ENCODE measurements around the gene GNE.
"Not testable (repeated sequence)": the region's sequence is repeated elsewhere in the genome, so short reads cannot be mapped to it uniquely, and the experiment has no call there.

GNE gene

DNA sequence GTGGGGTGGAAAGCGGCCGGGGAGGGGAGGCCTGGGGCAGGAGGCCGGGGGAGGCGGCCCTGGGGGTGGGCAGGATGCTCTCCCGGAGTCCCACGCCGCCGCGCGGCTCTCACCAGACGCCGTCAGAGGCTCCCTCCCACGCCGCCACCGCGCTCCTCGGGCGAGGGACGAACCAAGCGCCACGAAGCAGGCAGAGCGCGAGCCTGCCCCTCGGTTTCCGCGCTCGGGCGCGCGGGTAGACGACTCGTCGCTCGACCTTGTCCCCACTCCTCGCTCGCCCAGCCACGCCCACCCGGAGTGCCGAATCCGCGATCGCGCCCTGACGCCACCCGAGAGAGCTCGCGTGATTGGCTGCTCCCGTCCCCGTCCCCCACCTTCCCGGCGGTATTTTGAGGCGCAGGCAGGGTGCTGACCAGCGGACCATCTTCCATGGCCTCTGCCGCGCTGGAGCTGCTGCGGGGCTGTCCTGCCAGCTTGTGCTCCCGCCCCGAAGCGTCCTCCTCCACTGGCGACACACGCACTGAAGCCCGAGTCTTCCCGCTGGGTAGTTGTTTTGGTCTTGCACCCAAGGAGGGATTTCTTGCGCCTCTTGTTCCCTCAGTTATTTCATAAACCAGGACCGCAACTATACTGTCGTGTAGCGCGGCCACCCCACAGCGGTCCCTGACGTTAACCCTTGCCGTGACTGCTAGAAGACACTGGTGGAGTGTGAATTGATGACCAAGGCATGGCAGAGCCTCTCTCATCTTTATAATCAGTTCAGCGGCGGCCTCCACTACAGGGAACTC is at the start of gene GNE:
TSS of gene GNE (minus strand) at position 241 of the 788 bp plus-strand sequence. CDS start 9,093 bp downstream, outside the sequence.
- peak; percentile 60 for DNase-seq (ENCODE audit: low read depth, low spot score)

GRCh38 chr9:36306471-36307306 is 48.4 kb upstream of the GNE start:
- no peak for DNase-seq (ENCODE audit: low read depth, low spot score)

GRCh38 chr9:36304366-36304765 is 46.1 kb upstream of the GNE start:
- not testable (repeated sequence) for DNase-seq (ENCODE audit: low read depth, low spot score)

DNA sequence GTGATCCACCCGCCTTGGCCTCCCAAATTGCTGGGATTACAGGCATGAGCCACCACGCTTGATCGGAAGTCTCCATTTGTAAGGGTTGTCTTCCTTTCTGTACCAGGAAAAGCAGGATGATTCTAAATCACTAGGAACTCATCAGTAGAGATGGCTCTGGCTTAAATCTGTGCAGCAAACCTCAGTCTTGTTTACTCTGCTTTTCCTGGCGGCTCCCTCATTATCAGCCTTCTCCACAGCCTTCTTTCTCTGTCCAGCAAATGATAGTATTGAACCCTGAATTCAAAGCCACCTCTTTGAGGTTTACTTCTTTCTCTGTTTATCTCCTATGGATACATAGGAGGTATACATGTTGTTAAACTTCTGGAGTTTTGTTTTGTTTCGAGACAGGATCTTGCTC is 43.0 kb upstream of the GNE start:
- DNase-seq (ENCODE audit: low read depth, low spot score), result no peak

GRCh38 chr9:36298566-36298965 is 40.3 kb upstream of the GNE start:
- no peak for DNase-seq (ENCODE audit: low read depth, low spot score)

- no peak for DNase-seq (ENCODE audit: low read depth, low spot score)
Measured at GRCh38 chr9:36297798-36298197, 39.5 kb upstream of the GNE start.

DNA sequence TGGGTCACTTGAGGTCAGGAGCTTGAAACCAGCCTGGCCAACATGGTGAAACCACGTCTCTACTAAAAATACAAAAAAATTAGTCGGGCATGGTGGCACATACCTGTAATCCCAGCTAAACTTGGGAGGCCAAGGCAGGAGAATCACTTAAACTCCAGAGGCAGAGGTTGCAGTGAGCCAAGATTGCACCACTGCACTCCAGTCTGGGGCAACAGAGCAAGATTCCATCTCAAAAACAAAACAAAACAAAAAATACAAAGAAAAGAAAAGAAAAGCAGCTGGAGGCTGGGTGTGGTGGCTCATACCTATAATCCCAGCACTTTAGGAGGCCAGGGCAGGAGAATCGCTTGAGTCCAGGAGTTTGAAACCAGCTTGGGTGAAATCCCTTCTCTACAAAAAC is 36.7 kb upstream of the GNE start:
- not testable (repeated sequence) for DNase-seq (ENCODE audit: low read depth, low spot score)

DNA sequence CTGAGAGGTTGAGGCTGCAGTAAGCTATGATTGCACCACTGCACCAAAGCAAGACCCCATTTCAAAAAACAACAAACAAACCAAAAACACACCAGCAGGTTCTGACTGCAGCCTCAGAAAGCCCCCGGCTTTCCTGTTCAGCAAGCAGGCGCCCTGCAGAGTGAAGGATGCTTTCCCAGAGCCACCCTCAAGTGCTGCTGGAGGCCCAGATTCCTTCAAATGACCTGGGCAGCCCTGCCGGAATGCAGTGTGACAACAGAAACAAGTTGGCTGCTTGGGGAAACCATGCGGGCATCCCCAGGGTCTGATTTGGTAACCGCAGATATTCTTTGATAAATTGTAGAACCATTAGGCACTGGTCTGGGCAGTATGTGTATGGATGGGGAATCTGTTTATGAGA is 35.7 kb upstream of the GNE start:
- no peak for DNase-seq (ENCODE audit: low read depth, low spot score)

DNA sequence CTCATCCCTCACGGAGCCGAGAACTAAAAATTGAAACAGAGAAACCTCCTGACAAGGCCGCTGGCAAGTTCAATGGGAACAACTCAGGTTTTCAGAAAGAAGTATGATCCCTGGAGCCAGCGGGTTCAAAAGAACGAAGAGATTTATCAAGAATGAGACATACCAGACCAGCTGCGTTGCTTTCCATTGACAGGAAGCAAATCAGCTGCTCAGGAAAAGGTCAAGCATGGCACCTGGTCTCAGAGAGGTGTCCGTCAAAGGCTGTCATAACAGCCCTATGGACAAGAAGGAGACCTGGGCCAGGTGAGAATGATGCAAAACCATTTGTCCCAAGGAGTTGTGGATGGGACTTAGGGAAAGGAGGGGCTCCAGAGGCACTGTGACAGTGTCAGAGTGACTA is 34.9 kb upstream of the GNE start:
- no peak for DNase-seq (ENCODE audit: low read depth, low spot score)

GRCh38 chr9:36292641-36293040 is 34.4 kb upstream of the GNE start:
- DNase-seq (ENCODE audit: low read depth, low spot score), result no peak

- no peak for DNase-seq (ENCODE audit: low read depth, low spot score)
Measured at GRCh38 chr9:36290996-36291395, 32.7 kb upstream of the GNE start.

- no peak for DNase-seq (ENCODE audit: low read depth, low spot score)
Measured at GRCh38 chr9:36289836-36290435, 31.7 kb upstream of the GNE start.

DNA sequence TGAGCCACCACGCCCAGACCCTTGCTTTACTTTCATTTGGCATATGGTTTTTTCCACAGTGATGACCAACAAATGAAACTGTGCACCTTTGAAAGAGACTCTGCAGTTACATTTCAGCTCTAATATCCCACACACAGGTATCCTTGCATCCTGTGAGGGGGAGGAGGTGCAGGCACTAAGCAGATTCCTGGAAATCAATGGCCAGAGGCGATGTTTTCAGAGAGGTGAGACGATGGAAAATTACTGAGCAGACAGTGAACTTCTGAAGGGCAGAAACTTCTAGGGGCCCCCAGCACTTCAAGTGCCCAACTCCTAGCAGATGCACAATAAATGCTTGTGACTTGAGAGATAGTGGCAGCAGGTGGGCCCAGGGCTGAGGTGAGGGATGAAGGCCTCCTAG is 29.8 kb upstream of the GNE start:
- no peak for DNase-seq (ENCODE audit: low read depth, low spot score)

DNA sequence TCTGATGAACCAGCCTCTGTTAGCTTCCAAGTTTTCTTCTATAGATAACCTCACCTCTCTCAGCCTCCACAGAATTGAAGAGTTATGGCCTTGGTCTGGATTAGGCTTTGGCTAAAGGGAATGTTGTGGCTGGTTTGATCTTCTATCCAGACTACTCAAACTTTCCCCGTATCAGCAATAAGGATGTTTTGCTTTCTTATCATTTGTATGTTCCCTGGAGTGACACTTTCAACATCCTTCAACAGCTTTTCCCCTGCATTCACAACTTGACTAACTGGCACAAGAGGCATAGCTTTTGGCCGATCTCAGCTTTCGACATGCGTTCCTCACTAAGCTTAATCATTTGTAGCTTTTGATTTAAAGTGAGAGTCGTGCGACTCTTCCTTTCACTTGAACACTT is 28.1 kb upstream of the GNE start:
- no peak for DNase-seq (ENCODE audit: low read depth, low spot score)

DNA sequence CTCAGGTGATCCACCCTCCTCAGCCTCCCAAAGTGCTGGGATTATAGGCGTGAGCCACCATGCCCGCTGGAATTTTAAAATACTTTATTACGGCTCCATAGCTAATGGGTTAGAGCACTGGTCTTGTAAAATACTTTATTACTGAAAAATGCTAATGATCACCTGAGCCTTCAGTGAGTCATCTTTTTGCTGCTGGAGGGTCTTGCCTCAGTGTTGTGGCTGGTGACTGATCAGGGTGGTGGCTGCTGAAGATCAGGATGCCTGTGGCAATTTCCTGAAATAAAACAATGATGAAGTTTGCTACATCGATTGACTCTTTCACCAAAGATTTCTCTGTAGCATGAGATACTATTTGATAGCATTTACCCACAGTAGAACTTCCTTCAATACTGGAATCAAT is 26.0 kb upstream of the GNE start:
- DNase-seq (ENCODE audit: low read depth, low spot score), result no peak

GRCh38 chr9:36282275-36282674 is 24.0 kb upstream of the GNE start:
- DNase-seq (ENCODE audit: low read depth, low spot score), result no peak

- no peak for DNase-seq (ENCODE audit: low read depth, low spot score)
Measured at GRCh38 chr9:36280989-36281388, 22.7 kb upstream of the GNE start.

DNA sequence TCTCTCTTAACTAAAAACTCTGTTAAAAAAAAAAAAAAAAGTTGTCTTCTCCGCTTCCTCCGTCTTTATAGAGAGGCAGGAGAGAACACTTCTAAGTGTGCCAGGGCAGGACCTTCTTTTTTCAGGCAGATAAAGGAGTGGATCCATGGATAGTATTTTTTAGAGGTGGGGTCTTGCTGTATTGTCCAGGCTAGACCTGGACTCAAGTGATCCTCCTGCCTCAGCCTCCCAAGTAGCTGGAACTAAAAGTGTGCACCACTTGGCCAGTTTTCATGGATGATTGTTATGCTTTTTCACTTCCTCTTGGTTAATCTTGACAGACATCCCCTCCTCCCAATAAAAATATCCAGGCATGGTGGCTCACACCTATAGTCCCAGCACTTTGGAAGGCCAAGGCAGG is 20.0 kb upstream of the GNE start:
- DNase-seq (ENCODE audit: low read depth, low spot score), result no peak

DNA sequence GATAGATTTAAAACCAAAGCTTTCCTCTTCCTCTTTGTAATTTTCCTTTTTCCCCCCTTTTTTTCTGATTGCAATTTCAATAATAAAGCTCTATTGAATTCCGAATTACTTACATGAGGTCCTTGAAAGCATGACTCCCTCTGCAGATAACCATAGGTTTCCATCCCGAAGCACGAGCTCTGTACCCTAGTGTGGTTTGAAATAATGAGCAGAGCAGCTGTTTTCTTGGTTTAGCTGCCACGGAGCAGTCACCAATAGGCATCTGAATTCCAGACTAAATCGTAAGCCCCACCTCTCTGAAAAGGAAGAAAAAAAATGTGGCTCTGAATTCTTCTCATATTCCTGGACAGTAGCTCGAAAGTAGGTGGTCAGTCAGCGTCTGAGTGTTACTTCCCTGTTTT is 18.5 kb upstream of the GNE start:
- DNase-seq (ENCODE audit: low read depth, low spot score), result no peak

GRCh38 chr9:36276254-36276653 is 18.0 kb upstream of the GNE start:
- DNase-seq (ENCODE audit: low read depth, low spot score), result no peak

DNA sequence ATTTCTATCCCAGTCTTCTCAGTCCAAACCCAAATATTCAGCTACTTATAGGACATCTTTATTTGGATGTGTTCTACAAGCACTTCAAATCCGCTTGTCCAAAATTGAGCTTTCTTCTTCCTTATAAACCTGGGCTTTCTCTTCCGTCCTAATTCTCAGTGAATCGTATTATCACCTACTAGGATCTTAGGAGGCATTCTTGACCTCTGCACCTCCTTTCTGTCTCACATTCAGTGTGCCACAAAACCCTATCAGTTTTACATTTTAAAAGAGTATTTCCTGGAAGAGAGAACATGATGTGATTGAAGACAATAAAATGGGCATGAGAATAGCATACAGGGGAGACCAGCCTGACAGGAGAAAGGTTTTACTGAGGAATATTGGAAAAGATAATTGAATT is 16.8 kb upstream of the GNE start:
- no peak for DNase-seq (ENCODE audit: low read depth, low spot score)

GRCh38 chr9:36273354-36273753 is 15.1 kb upstream of the GNE start:
- not testable (repeated sequence) for DNase-seq (ENCODE audit: low read depth, low spot score)

- DNase-seq (ENCODE audit: low read depth, low spot score), result no peak
Measured at GRCh38 chr9:36268007-36268427, 9.8 kb upstream of the GNE start.
